H1 (cell line): ENCODE measurements around the gene GTF2I. TPM values are rescaled to one million over a fixed set of nuclear protein-coding genes. Genes with fewer than 3 reads are reported as not detected.

Experiments
- polyA plus RNA-seq, 7 experiments: library from polyadenylated mRNA; depleted of rRNA in 3 of 7; stranded (reverse) in 5 of 7; unstranded in 2 of 7; fragments of >200 nt in 5 of 7; fragments of 200-250 nt in 2 of 7; gene quantifications; 1 replicate in 5 of 7; 2 replicates in 1 of 7; 4 replicates in 1 of 7; pipeline versions ENCODE4 v1.2.1 to v1.2.3, GENCODE V29; 2011 to 2013; ENCODE audit warnings: missing spikeins in 2 of 7, mixed read lengths in 2 of 7
- total RNA-seq: library from RNA; stranded (reverse); fragmentation: NEBNext Ultra II Directional; extraction: Animal tissue kit (Norgen Biotek cat#: 25700); gene quantifications from 2 replicates; pipeline ENCODE4 v1.2.1, GENCODE V29; 2021

GTF2I gene
- total and polyA plus RNA-seq, 2 of the 8 experiments (the other 6 are each of a cell fraction or from before 2014, with no cell fraction given) = 46.7 to 316 TPM

Other genes with a start within 250 kb of the GTF2I start
- gene GTF2IRD1, start 203.8 kb upstream of the GTF2I start, total RNA-seq = 45.4 and 46.5 TPM in 2 replicates
- 27.4 and 34.9 TPM in 2 replicates for gene GTF2IRD1, start 203.8 kb upstream of the GTF2I start, polyA plus RNA-seq (2011; rRNA removed)
- 0.47 TPM in 1 of 2 replicates, not detected in the other for gene NCF1, start 116.3 kb downstream of the GTF2I start, total RNA-seq
- gene NCF1, start 116.3 kb downstream of the GTF2I start, polyA plus RNA-seq (2011; rRNA removed) = 0.73 and 0.99 TPM in 2 replicates
- 4.3 and 4.5 TPM in 2 replicates for gene GTF2IRD2, start 193.9 kb downstream of the GTF2I start, total RNA-seq
- 4.1 and 5.9 TPM in 2 replicates for gene GTF2IRD2, start 193.9 kb downstream of the GTF2I start, polyA plus RNA-seq (2011; rRNA removed)